GM12873 (cell line): ENCODE data around the gene KCNQ1.

ENCODE experiments used
- TF ChIP-seq, protein P1 (sequence below): IDR thresholded peaks from 2 replicates; pipeline ENCODE4 v1.5.1; 2012; ENCODE audit warnings: low read depth, mild to moderate bottlenecking, moderate library complexity, low read length, control low read depth; ENCODE audit not compliant: insufficient read depth; ENCODE audit errors: missing control alignments

The KCNQ1 gene

DNA sequence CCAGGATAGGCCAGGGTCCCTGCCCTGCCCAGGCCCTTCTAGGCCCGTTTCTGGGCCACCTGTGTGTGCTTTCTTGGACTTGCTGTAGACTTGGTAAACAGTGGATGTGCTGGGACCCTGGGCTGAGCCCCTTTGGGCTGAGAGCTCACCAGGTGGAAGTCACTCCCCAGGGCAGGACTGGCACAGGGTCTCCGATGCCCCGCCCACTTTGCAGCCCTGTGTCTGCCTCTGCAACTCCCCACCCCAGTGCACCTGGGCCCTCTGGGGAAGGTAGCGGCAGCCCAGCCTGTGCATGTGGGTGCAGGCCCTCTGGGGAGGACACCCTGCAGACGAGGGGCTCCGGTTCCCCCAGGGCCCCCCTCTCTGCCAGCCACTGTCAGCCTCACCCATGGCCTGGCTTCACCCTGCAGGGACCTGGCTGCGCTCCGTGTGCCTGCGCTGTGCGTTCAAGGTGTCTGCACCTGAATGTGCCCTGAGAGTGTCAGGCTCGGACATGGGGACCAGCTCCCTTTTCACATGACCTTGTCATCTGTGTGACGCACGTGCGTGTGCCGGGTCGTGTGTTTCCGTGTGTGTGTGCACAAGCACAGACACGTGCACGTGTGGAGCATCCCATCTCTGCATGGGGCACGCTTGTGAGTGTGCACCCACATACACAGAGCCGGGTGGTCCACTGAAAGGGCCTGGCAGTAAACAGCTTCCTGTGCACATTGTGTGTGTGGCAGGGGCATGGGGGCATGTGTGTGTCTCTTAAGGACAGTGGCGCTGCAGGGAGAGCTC lies 136.5 kb downstream of the KCNQ1 start:
- TF ChIP-seq, protein P1, sequence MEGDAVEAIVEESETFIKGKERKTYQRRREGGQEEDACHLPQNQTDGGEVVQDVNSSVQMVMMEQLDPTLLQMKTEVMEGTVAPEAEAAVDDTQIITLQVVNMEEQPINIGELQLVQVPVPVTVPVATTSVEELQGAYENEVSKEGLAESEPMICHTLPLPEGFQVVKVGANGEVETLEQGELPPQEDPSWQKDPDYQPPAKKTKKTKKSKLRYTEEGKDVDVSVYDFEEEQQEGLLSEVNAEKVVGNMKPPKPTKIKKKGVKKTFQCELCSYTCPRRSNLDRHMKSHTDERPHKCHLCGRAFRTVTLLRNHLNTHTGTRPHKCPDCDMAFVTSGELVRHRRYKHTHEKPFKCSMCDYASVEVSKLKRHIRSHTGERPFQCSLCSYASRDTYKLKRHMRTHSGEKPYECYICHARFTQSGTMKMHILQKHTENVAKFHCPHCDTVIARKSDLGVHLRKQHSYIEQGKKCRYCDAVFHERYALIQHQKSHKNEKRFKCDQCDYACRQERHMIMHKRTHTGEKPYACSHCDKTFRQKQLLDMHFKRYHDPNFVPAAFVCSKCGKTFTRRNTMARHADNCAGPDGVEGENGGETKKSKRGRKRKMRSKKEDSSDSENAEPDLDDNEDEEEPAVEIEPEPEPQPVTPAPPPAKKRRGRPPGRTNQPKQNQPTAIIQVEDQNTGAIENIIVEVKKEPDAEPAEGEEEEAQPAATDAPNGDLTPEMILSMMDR, result no peak

DNA sequence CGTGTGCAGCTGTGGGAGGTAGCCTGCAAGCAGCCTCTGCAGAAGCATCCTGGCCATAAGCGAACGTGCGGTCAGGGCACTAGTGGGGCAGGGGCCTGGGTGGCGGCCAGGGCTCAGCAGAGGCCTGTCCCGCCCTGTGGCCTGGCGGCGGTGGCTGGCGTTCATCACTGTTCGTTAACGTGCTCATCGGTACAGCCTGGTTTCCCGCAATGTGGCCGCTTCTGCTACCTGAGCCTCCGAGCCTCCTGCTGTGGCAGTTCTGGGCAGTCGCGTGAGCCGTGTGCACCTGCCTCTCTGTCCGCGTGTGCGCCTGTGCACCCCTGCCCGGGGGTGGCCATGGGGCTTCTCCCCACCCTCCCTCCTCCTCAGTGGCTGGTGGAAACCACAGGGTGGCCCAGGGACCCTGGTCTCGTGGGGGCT lies 137.1 kb downstream of the KCNQ1 start:
- TF ChIP-seq, protein P1, result no peak

DNA sequence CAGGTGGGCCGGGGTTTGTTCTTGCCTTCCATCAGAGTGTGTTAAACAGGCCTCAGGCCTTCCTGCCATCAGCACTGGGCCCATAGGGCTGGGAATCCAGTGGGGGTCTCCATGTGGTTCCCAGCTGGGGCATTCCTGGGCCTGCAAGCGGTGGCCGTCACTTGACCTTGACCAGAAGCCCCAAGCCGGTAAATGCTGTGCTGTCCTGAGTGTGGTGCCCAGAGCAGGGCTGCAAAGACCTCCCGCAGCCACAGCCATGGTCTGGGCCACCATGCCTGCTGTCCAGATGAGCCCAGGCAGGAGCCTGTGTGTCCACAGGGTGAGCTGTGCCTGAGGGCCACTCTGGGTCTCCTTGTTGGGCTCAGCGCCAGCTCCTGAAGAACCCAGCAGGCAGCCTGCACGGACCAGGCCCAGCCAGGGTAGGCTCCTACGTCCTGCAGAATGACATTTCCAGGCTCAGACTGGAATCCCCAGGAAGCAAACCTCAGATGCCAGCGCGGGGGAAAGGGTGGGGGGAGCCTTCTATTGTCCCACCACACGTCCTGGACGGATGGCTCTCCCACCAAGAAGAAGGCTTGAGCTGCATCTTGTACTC lies 137.6 kb downstream of the KCNQ1 start:
- TF ChIP-seq, protein P1, result no peak

DNA sequence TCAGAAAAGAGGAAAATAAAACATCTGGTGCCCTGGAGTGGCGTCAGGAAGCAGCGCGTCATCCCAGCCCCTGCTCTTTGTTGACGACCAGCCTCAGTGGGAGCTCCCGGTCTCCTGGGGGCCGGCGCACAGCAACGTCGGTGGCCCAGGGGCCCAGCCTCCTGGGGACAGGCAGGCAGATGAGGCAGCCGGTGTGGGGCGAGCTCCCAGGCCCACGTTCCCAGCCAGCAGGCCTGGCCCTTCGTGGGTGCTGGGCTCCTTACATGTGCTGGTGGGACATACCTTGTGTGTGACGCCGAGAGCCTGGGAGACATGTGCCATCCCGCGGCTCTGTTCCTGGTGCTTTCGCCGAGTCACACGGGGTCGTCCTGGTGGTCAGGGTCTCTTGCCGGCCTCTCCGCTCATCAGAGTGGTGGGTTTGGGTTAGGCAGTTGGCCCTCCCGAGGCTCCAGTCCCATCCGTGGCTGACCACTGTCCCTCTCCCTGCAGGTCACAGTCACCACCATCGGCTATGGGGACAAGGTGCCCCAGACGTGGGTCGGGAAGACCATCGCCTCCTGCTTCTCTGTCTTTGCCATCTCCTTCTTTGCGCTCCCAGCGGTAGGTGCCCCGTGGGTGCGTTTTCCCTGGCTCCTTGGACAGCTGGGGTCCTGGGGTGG lies 138.3 kb downstream of the KCNQ1 start:
- TF ChIP-seq, protein P1, result no peak

DNA sequence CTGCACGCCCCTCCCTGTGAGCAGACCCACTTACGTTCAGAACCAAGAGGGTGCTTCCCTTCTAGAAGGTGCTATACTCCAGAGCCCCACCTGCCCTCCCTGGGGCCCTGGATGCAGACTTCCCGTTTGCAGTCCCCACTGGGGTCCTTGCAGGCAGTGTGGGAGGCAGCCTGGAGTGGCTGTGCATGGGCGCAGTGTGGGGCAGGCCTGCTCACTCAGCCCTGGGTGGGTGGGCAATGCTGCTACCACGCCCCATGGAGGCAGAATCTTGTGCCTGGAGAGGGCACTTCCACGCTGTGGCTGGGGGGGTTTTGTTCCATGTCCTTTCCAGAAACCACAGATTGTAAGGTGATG lies 138.8 kb downstream of the KCNQ1 start:
- TF ChIP-seq, protein P1, result no peak

DNA sequence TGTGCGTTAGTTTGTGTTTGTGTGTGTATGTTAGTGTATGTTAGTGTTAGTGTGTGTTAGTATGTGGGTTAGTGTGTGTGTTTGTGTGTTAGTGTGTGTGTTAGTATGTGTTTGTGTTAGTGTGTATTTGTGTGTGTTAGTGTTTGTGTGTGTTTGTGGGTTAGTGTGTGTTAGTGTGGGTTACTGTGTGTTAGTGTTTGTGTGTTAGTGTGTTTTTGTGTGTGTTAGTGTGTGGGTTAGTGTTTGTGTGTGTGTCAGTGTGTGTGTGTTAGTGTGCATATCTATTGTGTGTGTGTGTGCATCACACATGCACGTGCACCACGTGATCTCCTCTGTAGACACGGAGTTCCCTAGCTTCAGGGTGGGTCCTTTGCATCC lies 139.6 kb downstream of the KCNQ1 start:
- TF ChIP-seq, protein P1, result no peak

DNA sequence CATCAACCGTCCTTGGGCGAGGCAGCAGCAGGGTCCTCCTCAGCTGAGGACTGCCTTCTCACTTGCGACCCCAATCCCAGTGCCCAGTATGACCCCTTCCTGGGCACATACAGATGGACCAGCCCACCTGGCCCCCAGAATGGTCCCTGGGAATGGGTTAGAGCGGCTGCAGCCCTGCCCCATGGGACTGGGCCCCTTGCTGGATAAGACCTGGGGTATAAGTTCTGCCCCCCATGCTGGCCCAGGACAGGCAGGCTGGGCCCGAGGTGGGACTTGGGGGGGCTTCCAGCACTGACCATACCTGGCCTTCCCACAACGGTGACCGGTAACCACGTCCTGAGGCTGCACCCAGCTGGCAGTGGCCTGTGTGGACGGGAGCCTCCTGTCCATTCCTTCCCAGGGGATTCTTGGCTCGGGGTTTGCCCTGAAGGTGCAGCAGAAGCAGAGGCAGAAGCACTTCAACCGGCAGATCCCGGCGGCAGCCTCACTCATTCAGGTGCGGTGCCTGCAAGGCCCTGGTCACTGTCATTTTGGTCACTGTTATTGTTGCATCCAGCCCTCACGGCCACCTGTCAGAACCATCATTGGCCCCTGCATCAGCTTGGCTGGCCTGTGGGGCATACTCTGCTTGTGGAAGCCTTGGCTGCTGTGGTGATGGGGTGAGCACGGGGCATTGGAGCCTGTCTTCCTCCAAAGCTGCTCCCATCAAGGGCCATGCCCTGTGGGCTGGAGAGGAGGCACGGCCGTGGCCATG lies 140.2 kb downstream of the KCNQ1 start:
- TF ChIP-seq, protein P1, result no peak
